ENCODE measurements around the gene CARD8. TPM values are rescaled to one million over a fixed set of nuclear protein-coding genes. Genes with fewer than 3 reads are reported as not detected.

CARD8 gene
- total and polyA plus RNA-seq, 10 of the 15 experiments (the other 5 are each of a cell fraction or from before 2014, with no cell fraction given): 39.8 to 69.8 (median 46.1) TPM

DNA sequence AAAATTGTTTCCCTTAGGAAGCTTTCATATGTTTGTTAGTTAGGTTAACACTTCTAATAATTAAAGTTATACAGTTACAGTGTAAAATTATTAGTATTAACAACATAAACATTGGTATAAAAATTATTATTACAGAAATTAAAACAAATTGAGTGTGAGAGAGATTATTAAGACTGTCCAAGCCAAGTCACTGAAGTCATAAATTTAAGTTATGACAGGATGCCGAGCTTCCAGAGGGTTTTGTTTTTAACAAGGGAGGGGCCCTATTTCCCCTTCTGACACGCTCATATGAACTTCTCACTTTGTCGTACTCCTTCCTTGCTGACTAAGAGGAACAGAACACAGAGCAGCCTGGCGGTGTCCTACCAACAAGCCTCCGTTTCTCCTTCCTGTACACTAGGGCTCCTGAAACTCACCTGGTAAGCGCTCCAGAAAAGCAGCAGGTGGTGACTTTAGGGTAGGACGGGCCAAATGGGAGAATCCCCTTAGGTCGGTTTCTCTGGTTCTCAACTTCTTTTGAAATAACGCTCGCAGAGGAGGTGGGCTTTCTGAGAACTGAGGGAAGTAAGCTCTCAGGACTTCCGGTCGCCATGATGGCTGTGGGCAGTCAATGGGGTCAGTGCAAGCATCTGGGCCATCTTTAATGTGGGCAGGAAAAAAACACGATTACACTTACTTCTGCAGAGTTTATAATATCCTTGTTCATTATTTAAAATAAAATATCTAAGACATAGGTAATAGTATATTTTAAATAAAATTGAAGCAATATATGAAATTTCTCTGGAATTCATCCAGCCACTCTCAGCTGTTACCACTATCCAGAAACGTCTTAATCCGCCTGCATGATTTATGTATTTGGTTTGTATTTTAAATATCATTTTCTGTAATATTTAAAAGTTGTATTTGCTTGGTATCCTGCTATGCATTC lies at the start of gene CARD8 (continued):
- no peak for TF ChIP-seq EGR1 (IDR thresholded peaks at IDR 0.05; ENCODE audit: borderline replicate concordance in 1 of 2, low read depth in 2 of 2, low read length in 2 of 2)
- TF ChIP-seq FOS (IDR thresholded peaks at IDR 0.05; ENCODE audit: borderline replicate concordance, extremely low read depth, insufficient read length): no peak
- TF ChIP-seq GABPA (IDR thresholded peaks at IDR 0.05; ENCODE audit: low read depth): peak; percentile 97
- TF ChIP-seq, protein P1, sequence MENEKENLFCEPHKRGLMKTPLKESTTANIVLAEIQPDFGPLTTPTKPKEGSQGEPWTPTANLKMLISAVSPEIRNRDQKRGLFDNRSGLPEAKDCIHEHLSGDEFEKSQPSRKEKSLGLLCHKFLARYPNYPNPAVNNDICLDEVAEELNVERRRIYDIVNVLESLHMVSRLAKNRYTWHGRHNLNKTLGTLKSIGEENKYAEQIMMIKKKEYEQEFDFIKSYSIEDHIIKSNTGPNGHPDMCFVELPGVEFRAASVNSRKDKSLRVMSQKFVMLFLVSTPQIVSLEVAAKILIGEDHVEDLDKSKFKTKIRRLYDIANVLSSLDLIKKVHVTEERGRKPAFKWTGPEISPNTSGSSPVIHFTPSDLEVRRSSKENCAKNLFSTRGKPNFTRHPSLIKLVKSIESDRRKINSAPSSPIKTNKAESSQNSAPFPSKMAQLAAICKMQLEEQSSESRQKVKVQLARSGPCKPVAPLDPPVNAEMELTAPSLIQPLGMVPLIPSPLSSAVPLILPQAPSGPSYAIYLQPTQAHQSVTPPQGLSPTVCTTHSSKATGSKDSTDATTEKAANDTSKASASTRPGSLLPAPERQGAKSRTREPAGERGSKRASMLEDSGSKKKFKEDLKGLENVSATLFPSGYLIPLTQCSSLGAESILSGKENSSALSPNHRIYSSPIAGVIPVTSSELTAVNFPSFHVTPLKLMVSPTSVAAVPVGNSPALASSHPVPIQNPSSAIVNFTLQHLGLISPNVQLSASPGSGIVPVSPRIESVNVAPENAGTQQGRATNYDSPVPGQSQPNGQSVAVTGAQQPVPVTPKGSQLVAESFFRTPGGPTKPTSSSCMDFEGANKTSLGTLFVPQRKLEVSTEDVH (IDR thresholded peaks at IDR 0.05; ENCODE audit: low read depth, partially characterized antibody): peak; percentile 95
- TF ChIP-seq STAT1 (conservative IDR thresholded peaks at IDR 0.05): peak; percentile 87; the same call in 1 of the 2 replicates
- no peak for TF ChIP-seq TCF3 (IDR thresholded peaks at IDR 0.05; ENCODE audit: borderline replicate concordance, insufficient read depth, low read depth, low read length)
- no peak for TF ChIP-seq EED (IDR thresholded peaks at IDR 0.05; ENCODE audit: low read depth)
- TF ChIP-seq HDAC2 (IDR thresholded peaks at IDR 0.05): no peak
- TF ChIP-seq EZH2 (IDR thresholded peaks at IDR 0.05; ENCODE audit: borderline replicate concordance, control insufficient read depth, low read depth, low read length): no peak
- TF ChIP-seq NFXL1 (IDR thresholded peaks at IDR 0.05; ENCODE audit: borderline replicate concordance): no peak
- peak; percentile 17 for TF ChIP-seq SP1 (IDR thresholded peaks at IDR 0.05; ENCODE audit: low read depth, low read length)
- TF ChIP-seq YBX1 (IDR thresholded peaks at IDR 0.05): no peak
- TF ChIP-seq, protein P2, sequence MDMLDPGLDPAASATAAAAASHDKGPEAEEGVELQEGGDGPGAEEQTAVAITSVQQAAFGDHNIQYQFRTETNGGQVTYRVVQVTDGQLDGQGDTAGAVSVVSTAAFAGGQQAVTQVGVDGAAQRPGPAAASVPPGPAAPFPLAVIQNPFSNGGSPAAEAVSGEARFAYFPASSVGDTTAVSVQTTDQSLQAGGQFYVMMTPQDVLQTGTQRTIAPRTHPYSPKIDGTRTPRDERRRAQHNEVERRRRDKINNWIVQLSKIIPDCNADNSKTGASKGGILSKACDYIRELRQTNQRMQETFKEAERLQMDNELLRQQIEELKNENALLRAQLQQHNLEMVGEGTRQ (IDR thresholded peaks at IDR 0.05; ENCODE audit: borderline replicate concordance, low read depth, low read length): no peak
- TF ChIP-seq IKZF1 (conservative IDR thresholded peaks at IDR 0.05): peak; percentile 84
- no peak for TF ChIP-seq ESRRA (IDR thresholded peaks at IDR 0.05; ENCODE audit: low read length)
- TF ChIP-seq, protein P3, sequence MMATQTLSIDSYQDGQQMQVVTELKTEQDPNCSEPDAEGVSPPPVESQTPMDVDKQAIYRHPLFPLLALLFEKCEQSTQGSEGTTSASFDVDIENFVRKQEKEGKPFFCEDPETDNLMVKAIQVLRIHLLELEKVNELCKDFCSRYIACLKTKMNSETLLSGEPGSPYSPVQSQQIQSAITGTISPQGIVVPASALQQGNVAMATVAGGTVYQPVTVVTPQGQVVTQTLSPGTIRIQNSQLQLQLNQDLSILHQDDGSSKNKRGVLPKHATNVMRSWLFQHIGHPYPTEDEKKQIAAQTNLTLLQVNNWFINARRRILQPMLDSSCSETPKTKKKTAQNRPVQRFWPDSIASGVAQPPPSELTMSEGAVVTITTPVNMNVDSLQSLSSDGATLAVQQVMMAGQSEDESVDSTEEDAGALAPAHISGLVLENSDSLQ (IDR thresholded peaks at IDR 0.05): peak; percentile 64
- TF ChIP-seq ZBED1 (IDR thresholded peaks at IDR 0.05; ENCODE audit: borderline replicate concordance): peak; percentile 42; the same call in 1 of the 2 replicates
- TF ChIP-seq, protein P4, sequence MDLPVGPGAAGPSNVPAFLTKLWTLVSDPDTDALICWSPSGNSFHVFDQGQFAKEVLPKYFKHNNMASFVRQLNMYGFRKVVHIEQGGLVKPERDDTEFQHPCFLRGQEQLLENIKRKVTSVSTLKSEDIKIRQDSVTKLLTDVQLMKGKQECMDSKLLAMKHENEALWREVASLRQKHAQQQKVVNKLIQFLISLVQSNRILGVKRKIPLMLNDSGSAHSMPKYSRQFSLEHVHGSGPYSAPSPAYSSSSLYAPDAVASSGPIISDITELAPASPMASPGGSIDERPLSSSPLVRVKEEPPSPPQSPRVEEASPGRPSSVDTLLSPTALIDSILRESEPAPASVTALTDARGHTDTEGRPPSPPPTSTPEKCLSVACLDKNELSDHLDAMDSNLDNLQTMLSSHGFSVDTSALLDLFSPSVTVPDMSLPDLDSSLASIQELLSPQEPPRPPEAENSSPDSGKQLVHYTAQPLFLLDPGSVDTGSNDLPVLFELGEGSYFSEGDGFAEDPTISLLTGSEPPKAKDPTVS (IDR thresholded peaks at IDR 0.05; ENCODE audit: low read depth, low read length): no peak
- TF ChIP-seq, protein P5, sequence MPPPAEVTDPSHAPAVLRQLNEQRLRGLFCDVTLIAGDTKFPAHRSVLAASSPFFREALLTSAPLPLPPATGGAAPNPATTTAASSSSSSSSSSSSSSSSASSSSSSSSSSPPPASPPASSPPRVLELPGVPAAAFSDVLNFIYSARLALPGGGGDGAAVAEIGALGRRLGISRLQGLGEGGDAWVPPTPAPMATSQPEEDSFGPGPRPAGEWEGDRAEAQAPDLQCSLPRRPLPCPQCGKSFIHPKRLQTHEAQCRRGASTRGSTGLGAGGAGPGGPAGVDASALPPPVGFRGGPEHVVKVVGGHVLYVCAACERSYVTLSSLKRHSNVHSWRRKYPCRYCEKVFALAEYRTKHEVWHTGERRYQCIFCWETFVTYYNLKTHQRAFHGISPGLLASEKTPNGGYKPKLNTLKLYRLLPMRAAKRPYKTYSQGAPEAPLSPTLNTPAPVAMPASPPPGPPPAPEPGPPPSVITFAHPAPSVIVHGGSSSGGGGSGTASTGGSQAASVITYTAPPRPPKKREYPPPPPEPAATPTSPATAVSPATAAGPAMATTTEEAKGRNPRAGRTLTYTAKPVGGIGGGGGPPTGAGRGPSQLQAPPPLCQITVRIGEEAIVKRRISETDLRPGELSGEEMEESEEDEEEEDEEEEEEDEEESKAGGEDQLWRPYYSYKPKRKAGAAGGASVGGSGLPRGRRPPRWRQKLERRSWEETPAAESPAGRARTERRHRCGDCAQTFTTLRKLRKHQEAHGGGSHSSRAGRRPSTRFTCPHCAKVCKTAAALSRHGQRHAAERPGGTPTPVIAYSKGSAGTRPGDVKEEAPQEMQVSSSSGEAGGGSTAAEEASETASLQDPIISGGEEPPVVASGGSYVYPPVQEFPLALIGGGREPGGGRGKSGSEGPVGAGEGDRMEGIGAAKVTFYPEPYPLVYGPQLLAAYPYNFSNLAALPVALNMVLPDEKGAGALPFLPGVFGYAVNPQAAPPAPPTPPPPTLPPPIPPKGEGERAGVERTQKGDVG (CRISPR knock-in tag; IDR thresholded peaks at IDR 0.05): no peak
- TF ChIP-seq POLR2AphosphoS5 (IDR thresholded peaks at IDR 0.05; ENCODE audit: low read length): peak; percentile 94

Measured in GM12878 (cell line).